ENCODE results near the gene PDZRN4. TPM values are rescaled to one million over a fixed set of nuclear protein-coding genes. Genes with fewer than 3 reads are reported as not detected.

The PDZRN4 gene
- total and polyA plus RNA-seq, 2 donors (not counting 3 experiments of a cell fraction or from before 2014, with no cell fraction given), result not detected

GRCh38 chr12:41248391-41248790 is 60.3 kb downstream of the PDZRN4 start:
- H3K4me3 ChIP-seq (replicated peaks in 1 of 3; ENCODE audit: insufficient read depth in 1 of 3, low read depth in 1 of 3, low read length in 3 of 3), result no peak overlapping the region
- no peak for FAIRE-seq
- no peaks in the 10 kb centered on the region for H3K9me3 ChIP-seq (replicated peaks; ENCODE audit: control insufficient read depth, insufficient read depth, low read length)
- H3K27me3 ChIP-seq (ENCODE audit: control insufficient read depth in 2 of 2, insufficient read depth in 2 of 2, low read length in 2 of 2), result no peaks in the 10 kb centered on the region
- H2AFZ ChIP-seq (ENCODE audit: low read depth, low read length), result no peak overlapping the region
- no peaks in the 10 kb centered on the region for H4K20me1 ChIP-seq (replicated peaks; ENCODE audit: control insufficient read depth, extremely low read depth, insufficient read depth, low read length)
- dilution Hi-C loops (cut with MboI; ENCODE audit: extremely low pct_ligation_motif_present, low sequenced_read_pairs) (no loop called here), intact Hi-C loops (cut with micrococcal nuclease) (no loop called here)
- no peak overlapping the region for H3K9ac ChIP-seq (replicated peaks; ENCODE audit: extremely low read depth, insufficient read depth, low read length)
- TF ChIP-seq FOS (IDR thresholded peaks at IDR 0.05; ENCODE audit: borderline replicate concordance, insufficient read depth, low read length) (no peak), EZH2 (IDR thresholded peaks at IDR 0.05; ENCODE audit: borderline replicate concordance, low read depth, low read length, severe bottlenecking) (no peak), POLR2AphosphoS5 (IDR thresholded peaks at IDR 0.05; ENCODE audit: insufficient read depth, low read depth, low read length) (no peak), JUN (IDR thresholded peaks at IDR 0.05; ENCODE audit: borderline replicate concordance, insufficient read depth, insufficient read length, low read depth) (no peak), GATA2 (IDR thresholded peaks at IDR 0.05; ENCODE audit: insufficient read depth, insufficient read length, low read depth, low read length) (no peak), POLR2A (IDR thresholded peaks at IDR 0.05; ENCODE audit: low read depth, low read length) (no peak), CTCF (IDR thresholded peaks at IDR 0.05; ENCODE audit: extremely low read depth in 1 of 2, insufficient read depth in 1 of 2, low read depth in 1 of 2, low read length in 2 of 2) (no peak), MYC (IDR thresholded peaks at IDR 0.05; ENCODE audit: low read depth, low read length) (no peak), MAX (IDR thresholded peaks at IDR 0.05; ENCODE audit: insufficient read depth, insufficient read length) (no peak)
- no peak overlapping the region for H3K27ac ChIP-seq (ENCODE audit: insufficient read depth, low read depth, low read length)
- BruUV-seq (replicated peaks), result no TSS peak
- CTCF ChIA-PET, result no interaction called here
- no peak overlapping the region for H3K4me2 ChIP-seq (ENCODE audit: insufficient read depth, low read length)
- H3K36me3 ChIP-seq (ENCODE audit: control insufficient read depth in 2 of 2, extremely low read depth in 1 of 2, insufficient read depth in 2 of 2, low read length in 2 of 2), result no peaks in the 10 kb centered on the region
- H3K4me1 ChIP-seq (ENCODE audit: control insufficient read depth, extremely low read depth, insufficient read depth, low read length), result no peaks in the 10 kb centered on the region
- no peaks in the 10 kb centered on the region for H3K9me1 ChIP-seq (replicated peaks; ENCODE audit: control insufficient read depth, extremely low read depth, insufficient read depth, low read length)
- POLR2A ChIA-PET, result no interaction called here
- DNase-seq (ENCODE audit: low read depth, low spot score), result no peak
- H3K79me2 ChIP-seq (ENCODE audit: control insufficient read depth, insufficient read depth, low read length), result no peaks in the 10 kb centered on the region
